KOPT-K1 (cell line): ENCODE data around the gene CD53.

ENCODE experiments used
- H3K27ac ChIP-seq: fragments of 200-600 bp; sonication (generic); 2 replicates; pipeline ENCODE4 v1.5.1; 2016; ENCODE audit warnings: antibody characterized with exemption, mild to moderate bottlenecking, low read depth, low read length; ENCODE audit not compliant: poor library complexity, severe bottlenecking
- H3K36me3 ChIP-seq: fragments of 200-600 bp; sonication (generic); 2 replicates; pipeline ENCODE4 v1.5.1; 2017; ENCODE audit warnings: antibody characterized with exemption, mild to moderate bottlenecking, low read length, moderate library complexity; ENCODE audit not compliant: insufficient read depth
- H3K9me3 ChIP-seq: fragments of 200-600 bp; sonication (generic); 2 replicates; pipeline ENCODE4 v1.5.1; 2017; ENCODE audit warnings: antibody characterized with exemption, low read length, mild to moderate bottlenecking; ENCODE audit not compliant: insufficient read depth, poor library complexity, severe bottlenecking

The CD53 gene

DNA sequence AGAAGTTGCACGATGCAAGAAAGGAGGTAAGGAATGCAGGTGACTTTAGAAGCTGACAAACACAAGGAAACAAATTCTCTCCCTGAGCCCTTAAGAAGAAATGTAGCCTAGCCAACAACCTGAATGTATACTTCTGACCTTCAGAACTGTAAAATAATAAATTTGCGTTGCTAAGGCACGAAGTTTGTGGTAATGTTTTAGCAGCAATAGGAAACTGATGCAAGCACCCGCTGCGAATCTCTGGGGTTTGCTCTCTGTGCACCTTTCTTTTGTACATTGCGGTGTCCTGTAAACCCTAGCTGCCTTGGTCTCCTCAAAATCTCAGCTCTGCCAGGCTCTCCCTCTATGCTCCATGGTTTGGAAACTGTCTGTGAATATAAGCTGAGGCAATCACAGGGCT, 15.1 kb downstream of the CD53 start:
- peaks cover 22% of the 10 kb centered on the region for H3K36me3 ChIP-seq

DNA sequence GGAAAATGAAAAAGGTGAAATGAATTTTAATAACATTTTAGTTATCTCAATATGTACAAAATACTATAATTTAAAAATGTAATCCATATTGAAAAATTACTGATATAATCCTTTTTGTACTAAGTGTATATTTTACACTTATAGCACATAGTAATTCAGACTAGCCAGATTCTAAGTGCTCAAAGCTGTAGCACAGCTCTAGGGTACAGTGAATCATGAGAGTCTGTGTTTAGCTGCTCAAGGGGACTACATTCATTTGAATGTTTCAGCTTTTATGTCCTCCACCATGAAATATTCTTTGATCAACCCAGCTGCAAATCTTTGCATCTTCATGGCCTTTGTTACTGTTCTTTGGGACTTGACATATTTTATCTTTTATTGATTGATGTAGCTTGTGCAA, 15.7 kb downstream of the CD53 start:
- no peak overlapping the region for H3K27ac ChIP-seq
- peaks cover 28% of the 10 kb centered on the region for H3K36me3 ChIP-seq

More for the DNA sequence above, 15.1 kb downstream of the CD53 start:
- Histone ChIP-seq H3K27ac (no peak overlapping the region), H3K9me3 (no peaks in the 10 kb centered on the region)

DNA sequence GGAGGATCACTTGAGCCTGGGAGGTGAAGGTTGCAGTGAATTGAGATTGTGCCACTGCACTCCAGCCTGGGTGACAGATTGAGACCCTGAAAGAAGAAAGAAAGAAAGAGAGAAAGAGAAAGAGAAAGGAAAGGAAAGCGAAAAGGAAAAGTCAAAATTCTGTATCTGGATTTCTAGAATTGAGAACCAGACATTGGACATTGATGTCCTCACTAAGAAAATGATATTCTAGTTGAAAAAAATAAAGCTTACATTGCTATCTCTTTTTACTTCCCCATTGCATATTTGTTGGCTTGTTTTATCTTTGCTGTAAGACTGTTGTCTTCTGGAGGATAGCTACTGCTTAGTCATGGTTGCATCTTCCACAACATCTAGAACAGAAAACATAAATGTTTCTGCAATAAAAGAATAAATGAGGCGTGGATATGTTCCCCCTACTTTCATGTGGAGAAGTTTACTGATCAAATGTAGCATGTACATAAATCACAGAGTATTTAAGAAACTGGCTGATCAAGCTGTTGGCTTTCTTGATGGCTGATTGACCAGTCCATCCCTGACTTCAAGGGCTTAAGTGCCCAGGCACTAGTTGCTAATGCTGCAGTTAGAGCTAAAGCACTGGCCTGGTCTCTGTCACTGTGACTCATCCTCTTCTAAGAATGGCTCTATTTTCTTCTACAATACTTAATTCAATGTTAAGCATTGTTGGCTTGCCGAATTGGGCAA, 17.7 kb downstream of the CD53 start:
- peaks cover 48% of the 10 kb centered on the region for H3K36me3 ChIP-seq
- H3K27ac ChIP-seq, result no peak overlapping the region
- no peaks in the 10 kb centered on the region for H3K9me3 ChIP-seq

More for the DNA sequence above, 15.7 kb downstream of the CD53 start:
- no peaks in the 10 kb centered on the region for H3K9me3 ChIP-seq

DNA sequence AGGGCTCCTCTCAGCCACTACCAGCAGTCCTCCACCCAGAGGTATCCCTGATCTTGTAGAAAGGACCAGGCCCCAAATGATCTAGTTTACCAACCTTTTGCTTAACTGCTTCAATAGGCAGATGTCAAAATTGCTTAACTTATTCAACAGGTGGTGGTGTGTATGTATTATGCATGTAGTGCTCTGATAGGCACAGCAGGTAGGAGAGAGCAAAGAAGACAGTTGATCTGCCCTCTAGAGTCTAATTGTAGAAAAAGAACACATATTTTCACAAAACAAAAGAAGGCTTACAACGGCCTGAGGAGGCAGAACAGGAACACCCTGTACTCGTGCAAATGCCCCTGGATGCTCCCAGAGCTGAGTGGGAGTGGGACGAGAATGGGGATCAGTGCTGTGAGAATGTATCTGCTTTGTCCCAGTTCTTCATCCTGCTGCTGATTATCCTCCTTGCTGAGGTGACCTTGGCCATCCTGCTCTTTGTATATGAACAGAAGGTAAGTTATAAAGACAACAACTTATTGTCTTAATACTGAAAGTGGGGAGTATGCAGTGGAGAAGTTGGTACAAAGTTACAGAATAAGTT, 21.1 kb downstream of the CD53 start:
- Histone ChIP-seq H3K36me3 (peaks cover 79% of the 10 kb centered on the region), H3K27ac (no peak overlapping the region), H3K9me3 (no peaks in the 10 kb centered on the region)

- Histone ChIP-seq H3K9me3 (no peaks in the 10 kb centered on the region), H3K27ac (no peak overlapping the region), H3K36me3 (peaks cover 97% of the 10 kb centered on the region)
Observed at GRCh38 chr1:110896090-110896489, 23.1 kb downstream of the CD53 start.

DNA sequence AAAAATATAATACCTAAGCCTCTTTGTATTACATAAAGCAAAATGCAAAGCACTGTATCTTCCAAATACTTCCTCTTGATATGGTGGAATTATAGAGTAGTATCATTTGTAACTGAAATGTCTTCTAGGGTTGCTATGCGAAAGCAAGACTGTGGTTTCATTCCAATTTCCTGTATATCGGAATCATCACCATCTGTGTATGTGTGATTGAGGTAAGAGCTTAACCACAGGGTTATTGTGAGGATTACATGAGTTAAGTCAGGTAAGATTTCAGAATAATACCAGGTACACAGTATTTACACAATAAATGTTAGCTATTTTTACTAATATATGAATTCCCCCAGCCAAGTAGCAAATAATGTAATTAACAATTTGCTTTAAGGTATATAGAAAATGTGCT, 24.7 kb downstream of the CD53 start:
- H3K9me3 ChIP-seq, result no peaks in the 10 kb centered on the region
- peaks cover 95% of the 10 kb centered on the region for H3K36me3 ChIP-seq
- H3K27ac ChIP-seq, result no peak overlapping the region

GRCh38 chr1:110898734-110899457, 25.9 kb downstream of the CD53 start:
- peaks cover 94% of the 10 kb centered on the region for H3K36me3 ChIP-seq
- no peak overlapping the region for H3K27ac ChIP-seq
- no peaks in the 10 kb centered on the region for H3K9me3 ChIP-seq

DNA sequence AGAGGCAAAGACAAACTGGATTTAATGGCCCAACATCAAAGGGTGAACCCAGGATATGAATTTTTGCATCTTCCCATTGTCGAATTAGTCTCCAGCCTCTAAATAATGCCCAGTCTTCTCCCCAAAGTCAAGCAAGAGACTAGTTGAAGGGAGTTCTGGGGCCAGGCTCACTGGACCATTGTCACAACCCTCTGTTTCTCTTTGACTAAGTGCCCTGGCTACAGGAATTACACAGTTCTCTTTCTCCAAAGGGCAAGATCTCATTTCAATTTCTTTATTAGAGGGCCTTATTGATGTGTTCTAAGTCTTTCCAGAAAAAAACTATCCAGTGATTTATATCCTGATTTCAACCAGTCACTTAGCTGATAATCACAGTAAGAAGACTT, 26.5 kb downstream of the CD53 start:
- Histone ChIP-seq H3K27ac (no peak overlapping the region), H3K36me3 (peaks cover 89% of the 10 kb centered on the region), H3K9me3 (no peaks in the 10 kb centered on the region)

- Histone ChIP-seq H3K9me3 (no peaks in the 10 kb centered on the region), H3K36me3 (peaks cover 56% of the 10 kb centered on the region), H3K27ac (no peak overlapping the region)
Observed at GRCh38 chr1:110902820-110903463, 30.0 kb downstream of the CD53 start.

DNA sequence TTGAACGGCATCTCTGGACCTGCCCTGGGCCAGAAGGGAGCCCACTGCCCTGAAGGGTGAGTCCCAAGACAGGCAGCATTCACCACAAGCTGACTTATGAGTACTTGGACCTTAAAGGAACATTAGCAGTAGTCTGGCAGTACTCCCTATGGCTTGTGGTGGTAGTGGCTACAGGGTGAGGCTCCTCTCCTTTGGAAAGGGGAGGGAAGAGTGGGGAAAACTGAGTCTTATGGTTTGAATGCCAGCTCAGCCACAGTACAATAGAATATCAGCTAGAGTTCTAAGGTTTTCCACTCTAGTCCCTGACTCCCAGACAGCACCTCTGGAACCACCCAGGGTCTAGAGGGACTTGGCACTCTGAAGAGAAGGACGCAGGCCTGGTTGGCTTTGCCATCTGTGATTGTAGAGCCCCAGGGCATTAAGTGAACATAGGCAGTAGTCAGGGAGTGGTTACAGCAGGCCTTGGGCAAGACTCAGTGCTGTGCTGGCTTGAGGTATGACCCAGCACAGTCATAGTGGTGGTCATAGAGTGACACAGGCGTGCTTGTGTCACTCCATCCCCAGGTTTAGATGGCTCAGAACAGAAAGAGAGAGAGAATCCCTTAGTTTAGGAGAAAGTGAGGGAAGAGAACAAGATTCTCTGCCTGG, 31.0 kb downstream of the CD53 start:
- Histone ChIP-seq H3K36me3 (peaks cover 46% of the 10 kb centered on the region), H3K9me3 (no peaks in the 10 kb centered on the region), H3K27ac (no peak overlapping the region)

- no peak overlapping the region for H3K27ac ChIP-seq
- H3K9me3 ChIP-seq, result peaks cover 5% of the 10 kb centered on the region
- no peaks in the 10 kb centered on the region for H3K36me3 ChIP-seq
Observed at GRCh38 chr1:110912784-110913183, 39.8 kb downstream of the CD53 start.

GRCh38 chr1:110914676-110915075, 41.7 kb downstream of the CD53 start:
- H3K36me3 ChIP-seq, result no peaks in the 10 kb centered on the region
- H3K27ac ChIP-seq, result no peak overlapping the region
- H3K9me3 ChIP-seq, result peaks cover 5% of the 10 kb centered on the region

GRCh38 chr1:110915804-110916203, 42.9 kb downstream of the CD53 start:
- Histone ChIP-seq H3K36me3 (no peaks in the 10 kb centered on the region), H3K9me3 (peaks cover 5% of the 10 kb centered on the region), H3K27ac (no peak overlapping the region)

DNA sequence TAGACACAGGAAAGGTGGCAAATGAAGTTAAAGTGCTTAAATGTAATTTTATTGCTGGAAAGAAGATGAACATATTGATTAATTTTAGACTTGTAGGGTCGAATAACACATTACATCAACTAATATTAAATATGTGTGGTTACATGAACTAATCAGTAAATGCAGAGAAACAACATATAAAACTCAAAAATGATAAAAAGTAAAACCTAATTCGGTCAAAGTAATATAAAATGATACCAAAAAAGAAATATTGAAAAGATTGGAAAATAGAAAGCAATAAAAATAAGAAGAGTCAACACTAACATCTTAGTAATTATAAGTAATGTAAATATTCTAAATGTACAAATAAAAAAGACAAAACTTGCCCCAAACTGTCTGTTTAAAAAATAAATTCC, 43.3 kb downstream of the CD53 start:
- Histone ChIP-seq H3K36me3 (no peaks in the 10 kb centered on the region), H3K27ac (peak overlapping the region; percentile 71), H3K9me3 (peaks cover 5% of the 10 kb centered on the region)
